Astrocyte (in vitro differentiated cells and primary cell): ENCODE measurements around the gene RAB11FIP4. TPM values are rescaled to one million over a fixed set of nuclear protein-coding genes. Genes with fewer than 3 reads are reported as not detected.

ENCODE experiments used
- DNase-seq: peaks from one replicate; pipeline ENCODE4 v3.0.0-alpha.2; 2010; ENCODE audit warnings: low read depth
- FAIRE-seq: peaks from 2 replicates; lab custom pipeline; 2011; peaks lifted over from hg19 to GRCh38; lab: Jason Lieb, UNC
- H2AFZ ChIP-seq: 2 replicates; pipeline ENCODE4 v1.6.0; 2012; ENCODE audit warnings: low read depth, low read length, inconsistent platforms
- H3K27ac ChIP-seq: 2 replicates; pipeline ENCODE4 v1.5.1; 2011; ENCODE audit warnings: low read depth, low read length, inconsistent platforms
- H3K27me3 ChIP-seq: 2 replicates; pipeline ENCODE4 v1.6.0; 2011; ENCODE audit warnings: low read length, inconsistent platforms; ENCODE audit not compliant: insufficient read depth
- H3K36me3 ChIP-seq: 2 replicates; pipeline ENCODE4 v1.5.1; 2011; ENCODE audit warnings: low read length, inconsistent platforms; ENCODE audit not compliant: insufficient read depth
- H3K4me1 ChIP-seq: 2 replicates; pipeline ENCODE4 v1.5.1; 2011; ENCODE audit warnings: low read length, inconsistent platforms; ENCODE audit not compliant: insufficient read depth
- H3K4me2 ChIP-seq: 2 replicates; pipeline ENCODE4 v1.6.0; 2012; ENCODE audit warnings: low read length, inconsistent platforms
- H3K4me3 ChIP-seq: 2 replicates; pipeline ENCODE4 v1.5.1; 2011; ENCODE audit warnings: low read depth, mild to moderate bottlenecking, low read length, inconsistent platforms; ENCODE audit not compliant: insufficient read depth
- H3K79me2 ChIP-seq: 2 replicates; pipeline ENCODE4 v1.6.0; 2012; ENCODE audit warnings: mild to moderate bottlenecking, low read length, inconsistent platforms; ENCODE audit not compliant: insufficient read depth
- H3K9ac ChIP-seq: 2 replicates; pipeline ENCODE4 v1.6.0; 2012; ENCODE audit warnings: mild to moderate bottlenecking, low read length, inconsistent platforms
- H3K9me3 ChIP-seq: 2 replicates; pipeline ENCODE4 v1.5.1; 2012; ENCODE audit warnings: low read depth, mild to moderate bottlenecking, low read length, inconsistent platforms; ENCODE audit not compliant: insufficient read depth
- H4K20me1 ChIP-seq: 2 replicates; pipeline ENCODE4 v1.6.0; 2012; ENCODE audit warnings: low read length, inconsistent platforms; ENCODE audit not compliant: insufficient read depth
- H3K27ac Mint-ChIP-seq: one replicate; pipeline ENCODE4 v1.8.0; 2021; ENCODE audit warnings: mild to moderate bottlenecking, mixed read lengths; ENCODE audit not compliant: unreplicated experiment
- H3K27me3 Mint-ChIP-seq: one replicate; pipeline ENCODE4 v1.8.0; 2021; ENCODE audit warnings: low read depth, mixed read lengths; ENCODE audit not compliant: unreplicated experiment
- H3K36me3 Mint-ChIP-seq: one replicate; pipeline ENCODE4 v1.8.0; 2021; ENCODE audit warnings: low read depth, mixed read lengths; ENCODE audit not compliant: unreplicated experiment
- H3K4me1 Mint-ChIP-seq: one replicate; pipeline ENCODE4 v1.8.0; 2021; ENCODE audit warnings: low read depth, mixed read lengths; ENCODE audit not compliant: unreplicated experiment
- H3K4me3 Mint-ChIP-seq: one replicate; pipeline ENCODE4 v1.8.0; 2021; ENCODE audit warnings: mild to moderate bottlenecking, moderate library complexity, mixed read lengths; ENCODE audit not compliant: unreplicated experiment
- H3K9me3 Mint-ChIP-seq: one replicate; pipeline ENCODE4 v1.8.0; 2021; ENCODE audit warnings: mild to moderate bottlenecking, mixed read lengths; ENCODE audit not compliant: unreplicated experiment
- EZH2 ChIP-seq: IDR thresholded peaks from 2 replicates; pipeline ENCODE4 v1.6.1; 2012; ENCODE audit warnings: mild to moderate bottlenecking, low read length, inconsistent platforms; ENCODE audit not compliant: insufficient read depth
- total RNA-seq: library from RNA; stranded (reverse); gene quantifications from 2 replicates; pipeline ENCODE4 v1.2.1, GENCODE V29; 2021
- TF ChIP-seq, protein P1 (sequence below): IDR thresholded peaks from 2 replicates; pipeline ENCODE4 v1.5.1; 2011; ENCODE audit warnings: low read depth, mild to moderate bottlenecking, inconsistent platforms, low read length, moderate library complexity; ENCODE audit not compliant: insufficient read depth

RAB11FIP4 gene
- total RNA-seq, 1 donor from 2014 or later: 4.4 TPM

DNA sequence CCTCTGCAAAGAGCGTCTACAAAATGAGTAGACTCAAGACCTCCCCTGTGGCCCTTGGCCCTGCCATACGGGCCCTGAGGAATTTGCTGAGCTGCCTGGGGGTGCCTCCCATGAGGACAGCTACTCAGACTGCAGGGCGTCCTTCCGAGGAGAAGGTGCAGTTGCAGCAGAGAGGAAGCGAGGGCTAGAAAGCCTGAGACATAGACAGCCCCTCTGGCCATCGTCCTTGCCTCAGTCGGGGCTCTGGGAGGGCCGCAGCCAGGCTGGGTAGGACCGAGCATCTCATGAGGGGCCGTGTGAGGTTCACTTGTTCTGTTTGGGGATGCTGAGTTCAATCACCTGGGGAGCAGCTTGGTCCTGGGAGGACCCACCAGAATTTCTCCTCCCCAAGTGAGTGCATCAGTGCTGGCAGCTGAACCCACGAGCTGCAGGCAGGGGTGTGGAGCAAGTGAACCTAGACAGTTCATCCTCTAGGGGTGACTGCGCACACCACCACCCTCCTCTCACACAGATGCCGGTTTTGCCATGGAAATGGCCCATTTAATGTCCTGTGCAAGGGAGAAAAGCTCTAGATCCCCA, 20.3 kb downstream of the RAB11FIP4 start:
- Histone ChIP-seq H4K20me1 (no peaks in the 10 kb centered on the region), H3K4me3 (no peak overlapping the region), H3K36me3 (no peaks in the 10 kb centered on the region), H3K4me1 (no peaks in the 10 kb centered on the region), H3K27ac (no peak overlapping the region), H3K9ac (no peak overlapping the region), H3K4me2 (no peak overlapping the region), H2AFZ (no peak overlapping the region), H3K9me3 (no peaks in the 10 kb centered on the region), H3K27me3 (peaks cover 4% of the 10 kb centered on the region), H3K79me2 (no peaks in the 10 kb centered on the region)
- FAIRE-seq (no peak), DNase-seq (no peak)
- no peak overlapping the region for H3K27ac Mint-ChIP-seq
- peaks cover 10% of the 10 kb centered on the region for H3K4me1 Mint-ChIP-seq
- H3K4me3 Mint-ChIP-seq: no peak overlapping the region
- H3K9me3 Mint-ChIP-seq: no peaks in the 10 kb centered on the region
- H3K27me3 Mint-ChIP-seq: peaks cover 30% of the 10 kb centered on the region
- H3K36me3 Mint-ChIP-seq: no peaks in the 10 kb centered on the region
- TF ChIP-seq, protein P1, sequence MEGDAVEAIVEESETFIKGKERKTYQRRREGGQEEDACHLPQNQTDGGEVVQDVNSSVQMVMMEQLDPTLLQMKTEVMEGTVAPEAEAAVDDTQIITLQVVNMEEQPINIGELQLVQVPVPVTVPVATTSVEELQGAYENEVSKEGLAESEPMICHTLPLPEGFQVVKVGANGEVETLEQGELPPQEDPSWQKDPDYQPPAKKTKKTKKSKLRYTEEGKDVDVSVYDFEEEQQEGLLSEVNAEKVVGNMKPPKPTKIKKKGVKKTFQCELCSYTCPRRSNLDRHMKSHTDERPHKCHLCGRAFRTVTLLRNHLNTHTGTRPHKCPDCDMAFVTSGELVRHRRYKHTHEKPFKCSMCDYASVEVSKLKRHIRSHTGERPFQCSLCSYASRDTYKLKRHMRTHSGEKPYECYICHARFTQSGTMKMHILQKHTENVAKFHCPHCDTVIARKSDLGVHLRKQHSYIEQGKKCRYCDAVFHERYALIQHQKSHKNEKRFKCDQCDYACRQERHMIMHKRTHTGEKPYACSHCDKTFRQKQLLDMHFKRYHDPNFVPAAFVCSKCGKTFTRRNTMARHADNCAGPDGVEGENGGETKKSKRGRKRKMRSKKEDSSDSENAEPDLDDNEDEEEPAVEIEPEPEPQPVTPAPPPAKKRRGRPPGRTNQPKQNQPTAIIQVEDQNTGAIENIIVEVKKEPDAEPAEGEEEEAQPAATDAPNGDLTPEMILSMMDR: no peak
- no peak for TF ChIP-seq EZH2

DNA sequence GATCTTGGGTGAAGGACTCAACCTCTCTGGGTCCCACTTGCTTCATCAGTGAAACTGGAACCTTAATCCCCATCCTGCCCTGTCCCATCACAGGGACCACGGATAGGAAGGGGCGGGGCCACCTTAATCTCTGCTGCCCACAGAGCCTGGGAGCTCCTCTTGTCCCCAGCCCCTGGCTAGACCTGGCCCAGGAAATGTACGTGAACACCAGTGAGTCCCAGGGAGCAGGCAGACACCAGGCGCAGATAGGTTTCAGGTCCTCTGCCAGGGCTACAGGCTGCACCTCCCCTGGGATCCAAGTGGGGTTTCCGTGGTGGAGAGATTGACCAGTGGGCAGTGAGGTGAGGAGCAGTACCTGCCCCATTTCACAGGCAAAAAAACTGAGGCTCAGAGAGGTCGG, 21.0 kb downstream of the RAB11FIP4 start:
- no peak overlapping the region for H3K27ac ChIP-seq
- no peaks in the 10 kb centered on the region for H3K79me2 ChIP-seq
- H3K4me2 ChIP-seq: no peak overlapping the region
- no peaks in the 10 kb centered on the region for H3K4me1 ChIP-seq
- H3K4me3 ChIP-seq: no peak overlapping the region
- H3K27me3 ChIP-seq: peaks cover 3% of the 10 kb centered on the region
- Mint-ChIP-seq H3K36me3 (no peaks in the 10 kb centered on the region), H3K9me3 (no peaks in the 10 kb centered on the region), H3K4me3 (no peak overlapping the region), H3K27me3 (peaks cover 30% of the 10 kb centered on the region), H3K27ac (no peak overlapping the region), H3K4me1 (peaks cover 10% of the 10 kb centered on the region)
- H4K20me1 ChIP-seq: no peaks in the 10 kb centered on the region
- no peak for DNase-seq
- H3K36me3 ChIP-seq: no peaks in the 10 kb centered on the region
- no peak overlapping the region for H2AFZ ChIP-seq
- TF ChIP-seq, protein P1: no peak
- TF ChIP-seq EZH2: no peak
- H3K9me3 ChIP-seq: no peaks in the 10 kb centered on the region
- H3K9ac ChIP-seq: no peak overlapping the region
- FAIRE-seq: no peak

DNA sequence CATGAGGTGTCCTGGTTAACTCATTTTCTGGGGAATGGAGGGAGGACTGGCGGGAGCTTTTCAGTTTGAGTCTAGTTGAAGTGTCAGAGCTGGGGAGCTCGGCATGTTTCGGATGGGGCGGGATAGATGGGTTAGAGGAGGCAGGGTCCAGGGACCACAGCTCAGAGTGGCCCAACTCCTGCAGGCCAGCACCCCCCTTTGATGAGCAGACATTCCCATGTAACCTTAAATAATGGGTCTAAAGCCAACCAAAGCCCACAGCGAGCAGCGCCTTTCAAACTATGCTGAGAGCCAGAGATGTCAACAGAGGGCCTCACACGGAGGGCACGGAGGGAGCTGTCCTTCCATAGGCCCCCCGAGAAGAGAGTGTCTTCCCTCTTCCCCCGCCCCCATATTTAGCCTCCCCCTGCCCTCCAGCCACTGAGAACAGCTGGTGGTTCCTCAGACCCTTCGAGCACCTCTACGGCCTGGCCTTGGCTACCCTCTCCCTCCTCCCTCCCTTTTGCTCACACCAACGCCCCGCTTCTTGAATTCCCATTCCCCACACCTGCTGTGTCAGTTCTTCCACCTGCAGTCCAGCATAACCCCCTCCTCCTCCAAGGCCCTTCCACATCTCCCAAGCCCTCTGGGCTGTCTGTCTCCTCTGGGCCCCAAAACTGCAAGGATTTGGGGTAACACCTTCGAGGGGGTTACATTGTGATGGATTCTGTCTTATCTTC, 21.8 kb downstream of the RAB11FIP4 start:
- Histone ChIP-seq H3K79me2 (no peaks in the 10 kb centered on the region), H2AFZ (no peak overlapping the region), H3K9me3 (no peaks in the 10 kb centered on the region), H3K27me3 (peaks cover 3% of the 10 kb centered on the region), H3K4me1 (no peaks in the 10 kb centered on the region), H3K9ac (no peak overlapping the region), H3K4me2 (peak overlapping the region; percentile 3), H3K4me3 (no peak overlapping the region), H4K20me1 (no peaks in the 10 kb centered on the region), H3K27ac (no peak overlapping the region), H3K36me3 (no peaks in the 10 kb centered on the region)
- Mint-ChIP-seq H3K9me3 (no peaks in the 10 kb centered on the region), H3K4me3 (peak overlapping the region; percentile 50), H3K4me1 (peaks cover 10% of the 10 kb centered on the region), H3K27me3 (peaks cover 28% of the 10 kb centered on the region), H3K36me3 (no peaks in the 10 kb centered on the region), H3K27ac (peak overlapping the region; percentile 81)
- no peak for DNase-seq
- TF ChIP-seq EZH2: no peak
- TF ChIP-seq, protein P1: no peak
- no peak for FAIRE-seq
